ENCODE results near the gene SLC17A9.

- TF ChIP-seq CTCF (IDR thresholded peaks at IDR 0.05) (no peak), POLR2A (IDR thresholded peaks at IDR 0.05) (no peak)
Measured at GRCh38 chr20:62943396-62943795, 9.1 kb upstream of the SLC17A9 start.

Measured in Peyer's patch (tissue), 4 donors.